ENCODE results near the gene PSME4.
"Not testable (repeated sequence)": the region's sequence is repeated elsewhere in the genome, so short reads cannot be mapped to it uniquely, and the experiment has no call there.

PSME4 gene

GRCh38 chr2:53964987-53965687 is 5.7 kb downstream of the PSME4 start:
- no peak for DNase-seq

GRCh38 chr2:53964257-53964952 is 6.4 kb downstream of the PSME4 start:
- no peak for DNase-seq

GRCh38 chr2:53961478-53962216 is 9.1 kb downstream of the PSME4 start:
- DNase-seq, result not testable (repeated sequence)

GRCh38 chr2:53960476-53960875 is 10.3 kb downstream of the PSME4 start:
- no peak for DNase-seq

- no peak for DNase-seq
Observed at GRCh38 chr2:53958443-53958842, 12.3 kb downstream of the PSME4 start.

GRCh38 chr2:53952519-53952918 is 18.3 kb downstream of the PSME4 start:
- no peak for DNase-seq

- DNase-seq, result no peak
Observed at GRCh38 chr2:53949457-53949856, 21.3 kb downstream of the PSME4 start.

GRCh38 chr2:53945538-53945937 is 25.3 kb downstream of the PSME4 start:
- DNase-seq, result no peak

GRCh38 chr2:53944542-53944941 is 26.3 kb downstream of the PSME4 start:
- DNase-seq, result no peak

- no peak for DNase-seq
Observed at GRCh38 chr2:53942280-53942679, 28.5 kb downstream of the PSME4 start.

- DNase-seq, result no peak
Observed at GRCh38 chr2:53941749-53942148, 29.0 kb downstream of the PSME4 start.

- DNase-seq, result no peak
Observed at GRCh38 chr2:53939656-53940055, 31.1 kb downstream of the PSME4 start.

GRCh38 chr2:53938904-53939303 is 31.9 kb downstream of the PSME4 start:
- no peak for DNase-seq

- no peak for DNase-seq
Observed at GRCh38 chr2:53933329-53933728, 37.5 kb downstream of the PSME4 start.

- not testable (repeated sequence) for DNase-seq
Observed at GRCh38 chr2:53926321-53926720, 44.5 kb downstream of the PSME4 start.

GRCh38 chr2:53913721-53914120 is 57.1 kb downstream of the PSME4 start:
- no peak for DNase-seq

GRCh38 chr2:53911434-53912189 is 59.2 kb downstream of the PSME4 start:
- DNase-seq, result no peak

GRCh38 chr2:53907582-53907981 is 63.2 kb downstream of the PSME4 start:
- no peak for DNase-seq

- no peak for DNase-seq
Observed at GRCh38 chr2:53905396-53905795, 65.4 kb downstream of the PSME4 start.

- no peak for DNase-seq
Observed at GRCh38 chr2:53903011-53903410, 67.8 kb downstream of the PSME4 start.

GRCh38 chr2:53901192-53901591 is 69.6 kb downstream of the PSME4 start:
- no peak for DNase-seq

GRCh38 chr2:53896864-53897263 is 73.9 kb downstream of the PSME4 start:
- no peak for DNase-seq
